HG03558 (cell line): Measurements from ENCODE around the gene TOMM6.

Source experiments
- ATAC-seq: cut with Tn5 transposase; IDR thresholded peaks from one replicate; pipeline ENCODE4 v1.9.1; 2021; ENCODE audit warnings: moderate number of reproducible peaks; ENCODE audit not compliant: unreplicated experiment; ENCODE audit errors: extremely low read depth

Gene TOMM6

DNA sequence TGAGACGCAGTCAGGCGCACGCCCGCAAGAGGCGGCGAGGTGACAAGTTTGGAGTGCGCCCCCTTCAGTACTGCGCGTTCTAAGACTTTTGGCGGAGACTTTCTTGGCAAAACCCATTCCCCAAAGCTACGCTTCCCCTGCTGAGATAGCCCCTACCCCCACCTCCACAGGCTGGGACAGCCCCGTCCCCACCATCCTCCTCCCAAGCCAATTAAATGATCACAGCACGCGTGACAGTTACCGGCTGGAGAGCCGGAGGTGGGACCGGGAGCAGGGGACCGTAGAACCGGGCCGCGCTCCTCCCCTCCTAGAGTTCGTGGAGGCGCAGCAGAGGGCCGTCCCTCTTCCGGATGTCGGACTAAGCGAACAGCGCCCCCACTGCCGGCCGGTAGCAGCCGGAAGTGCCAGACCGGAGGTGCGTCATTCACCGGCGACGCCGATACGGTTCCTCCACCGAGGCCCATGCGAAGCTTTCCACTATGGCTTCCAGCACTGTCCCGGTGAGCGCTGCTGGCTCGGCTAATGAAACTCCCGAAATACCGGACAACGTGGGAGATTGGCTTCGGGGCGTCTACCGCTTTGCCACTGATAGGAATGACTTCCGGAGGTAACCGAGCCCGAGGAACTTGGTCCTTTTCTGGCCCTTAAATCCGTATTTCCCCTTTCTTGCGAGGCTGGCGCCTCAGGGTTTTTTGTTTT lies at the start of gene TOMM6:
TSS of gene TOMM6 (plus strand) at position 476 of the 699 bp plus-strand sequence. CDS start at position 480, 4 bp downstream.
- peak; percentile 58 for ATAC-seq

DNA sequence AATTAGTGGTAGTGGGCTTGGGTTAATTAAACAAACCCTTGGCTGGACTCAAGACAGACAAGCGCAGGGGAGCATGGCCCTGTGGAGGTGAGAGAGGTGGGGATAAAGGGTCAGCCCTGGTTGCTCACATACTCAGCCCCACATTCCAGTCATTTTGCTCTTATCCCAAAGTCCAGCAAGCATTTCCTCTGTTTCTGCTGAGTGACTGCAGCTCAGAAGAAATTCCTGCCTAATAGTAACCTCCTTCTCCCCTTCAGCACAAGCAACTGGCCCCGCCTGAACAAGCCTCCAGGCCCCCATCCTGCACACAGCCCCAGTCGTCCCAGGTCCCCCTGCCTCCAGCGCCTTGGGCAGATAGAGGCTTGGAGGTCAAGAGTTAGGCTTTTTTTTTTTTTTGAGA lies 48.5 kb upstream of the TOMM6 start:
- ATAC-seq = no peak

DNA sequence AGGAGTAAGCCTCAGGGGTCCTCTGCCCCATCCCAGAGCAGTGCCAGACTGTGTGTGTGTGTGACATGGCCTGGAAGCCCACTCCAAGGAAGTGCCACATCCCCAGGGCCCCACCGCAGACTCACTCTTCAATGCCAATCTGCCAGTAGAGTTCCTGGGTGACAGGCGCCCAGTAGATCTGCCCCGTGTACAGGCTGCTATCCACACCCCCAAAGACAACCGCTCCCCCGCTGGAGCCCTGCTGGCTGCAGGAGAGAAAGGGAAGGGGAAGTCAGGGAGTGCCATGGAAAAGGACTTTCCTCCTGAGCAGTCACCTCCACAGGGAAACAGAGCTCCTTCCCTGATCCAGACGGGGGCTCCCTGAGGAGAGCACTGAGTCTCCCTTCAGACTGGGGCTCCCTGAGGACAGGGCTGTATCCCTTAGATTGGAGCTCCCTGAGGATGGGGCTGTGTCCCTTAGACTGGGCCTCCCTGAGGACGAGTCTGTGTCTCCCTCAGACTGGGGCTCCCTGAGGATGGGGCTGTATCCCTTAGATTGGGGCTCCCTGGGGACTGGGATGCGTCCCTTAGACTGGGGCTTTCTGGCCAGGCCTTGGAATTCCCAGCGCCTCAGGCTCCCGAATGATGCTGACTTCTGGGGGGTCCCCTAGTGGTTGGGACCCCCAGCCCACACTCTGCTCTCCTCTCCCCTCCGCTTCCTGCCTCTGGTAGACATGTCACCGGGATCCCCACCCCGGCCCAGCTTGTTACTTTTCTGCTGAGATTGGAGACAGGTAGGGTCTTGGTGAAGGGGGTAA lies 46.9 kb upstream of the TOMM6 start:
- no peak for ATAC-seq

- ATAC-seq = no peak
These were observed 45.6 kb upstream of the TOMM6 start for GRCh38 chr6:41741625-41742490.

DNA sequence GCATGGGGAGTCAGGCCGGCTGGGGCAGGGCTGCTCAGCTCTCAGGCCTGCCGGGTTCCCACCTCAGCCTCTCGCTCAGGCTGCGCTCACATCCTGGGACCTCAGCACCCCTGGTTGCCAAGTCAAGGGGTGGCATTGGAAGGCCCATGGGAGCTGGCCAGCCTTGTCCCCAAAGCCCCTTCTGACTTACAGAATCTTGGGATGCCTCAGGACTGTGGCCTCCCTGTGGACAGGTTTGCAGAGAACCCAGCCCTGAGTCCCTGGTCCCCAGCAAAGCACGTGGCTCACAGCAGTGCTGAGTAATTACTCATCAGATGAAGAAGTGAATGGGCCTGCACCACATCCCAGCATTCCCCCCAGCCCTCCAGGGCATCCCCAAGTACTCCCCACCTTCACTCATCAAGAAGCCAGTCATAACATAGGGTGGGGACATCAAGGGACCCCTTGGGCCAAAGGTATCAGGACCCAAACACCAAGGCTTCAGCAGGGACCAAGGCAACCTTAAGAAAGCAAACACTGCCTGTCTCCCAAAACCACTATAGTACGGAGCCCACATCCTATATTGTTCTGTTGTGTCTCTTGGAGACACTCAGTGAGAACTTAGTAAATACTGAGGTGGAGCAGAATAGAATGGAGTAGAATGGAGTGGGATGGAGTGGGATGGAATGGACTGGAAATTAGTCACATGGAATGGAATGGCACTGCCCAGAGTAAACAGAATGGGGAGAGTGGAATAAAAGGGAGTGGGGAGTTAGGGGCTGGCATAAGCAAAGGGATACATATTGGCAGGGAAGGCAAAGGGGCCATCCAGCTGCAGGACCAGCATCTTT lies 43.9 kb upstream of the TOMM6 start:
- no peak for ATAC-seq

DNA sequence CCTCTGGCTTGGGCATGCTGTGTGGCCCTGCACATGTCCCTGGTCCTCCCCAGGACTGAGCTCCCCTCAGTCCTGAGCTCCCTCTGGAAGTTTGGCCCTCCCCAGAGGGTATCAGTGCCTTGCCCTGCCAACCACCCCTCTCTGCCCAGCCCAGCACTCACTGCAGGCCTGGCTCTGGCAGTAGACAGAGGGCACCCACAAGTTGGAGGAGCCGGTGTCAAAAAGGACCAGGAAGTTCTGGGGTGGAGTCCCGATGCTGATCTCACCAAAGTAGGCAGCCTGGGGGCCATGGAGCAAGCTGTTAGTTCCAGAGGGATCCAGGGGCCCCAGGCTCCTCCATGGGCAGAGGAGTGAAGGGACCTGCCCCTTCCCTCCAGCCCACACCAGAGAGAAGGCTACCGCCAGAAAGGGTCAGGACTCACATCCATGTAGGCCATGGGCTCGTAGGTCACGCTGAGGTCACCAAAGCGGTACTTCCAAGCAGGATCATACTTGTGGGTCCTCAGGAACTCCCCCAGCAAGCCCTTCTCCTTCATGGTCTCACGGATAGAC lies 43.2 kb upstream of the TOMM6 start:
- ATAC-seq = no peak

GRCh38 chr6:41746107-41746506 lies 41.4 kb upstream of the TOMM6 start:
- ATAC-seq = no peak

DNA sequence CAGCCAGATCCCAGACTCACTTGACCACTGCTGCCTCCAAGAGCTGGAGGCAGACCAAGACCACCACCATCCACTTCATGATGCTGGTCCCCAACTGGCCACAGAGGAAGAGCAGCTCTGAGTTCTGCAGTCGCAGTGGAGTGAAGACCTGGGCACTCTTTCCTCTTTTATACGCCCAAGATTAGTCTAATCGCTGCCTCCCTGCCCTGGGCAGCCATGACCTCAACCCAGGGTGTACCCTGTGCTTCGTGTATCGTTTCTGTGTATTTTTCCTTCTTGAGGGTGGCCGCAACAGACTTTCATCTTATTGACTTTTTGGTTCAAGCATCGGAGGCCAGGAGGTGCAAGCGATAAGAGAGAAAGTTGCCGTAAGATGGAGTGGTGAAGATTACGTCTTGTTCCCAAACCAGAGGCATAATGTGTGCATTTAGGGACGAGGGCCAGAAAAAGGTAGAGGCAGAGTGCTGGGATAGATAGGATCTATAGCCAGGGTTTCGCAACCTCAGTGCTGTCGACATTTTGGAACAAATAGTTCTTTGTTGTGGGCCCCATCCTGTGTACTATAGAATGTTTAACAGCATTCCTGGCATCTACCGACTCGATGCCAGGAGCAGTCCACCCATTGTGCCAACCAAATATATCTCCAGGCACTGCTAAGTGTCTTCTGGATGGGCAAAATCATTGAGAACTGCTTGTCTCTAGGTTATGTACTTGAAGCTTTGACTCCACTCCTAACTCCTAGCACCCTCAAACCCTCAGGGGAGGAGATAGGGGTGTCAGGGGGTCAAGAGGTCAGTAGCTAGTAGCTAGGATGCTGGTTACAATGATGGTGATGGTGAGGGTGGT lies 40.0 kb upstream of the TOMM6 start, which contains the start of gene PGC:
TSS of gene PGC (minus strand) at position 142 of the 846 bp plus-strand sequence. CDS start at position 79, 63 bp downstream.
- ATAC-seq = no peak

DNA sequence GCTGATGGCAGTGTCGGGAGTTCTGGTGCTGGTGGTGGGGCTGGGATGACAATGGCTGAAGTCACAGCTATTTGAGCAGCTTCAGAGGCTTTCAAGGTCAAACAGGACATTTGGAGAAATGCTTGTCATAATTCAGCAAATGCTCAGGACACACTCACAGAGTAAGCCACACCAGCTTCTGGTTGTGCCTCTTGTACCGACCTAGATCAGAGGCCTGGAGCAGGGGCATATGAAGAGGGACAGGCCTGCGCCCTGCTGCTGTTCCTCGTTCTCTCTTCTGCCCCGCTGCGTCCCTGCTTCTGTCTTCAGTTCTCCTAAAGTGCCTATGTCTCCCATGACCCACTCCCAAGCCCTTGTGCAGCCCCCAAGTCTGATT lies 39.4 kb upstream of the TOMM6 start:
- no peak for ATAC-seq

- no peak for ATAC-seq
These were observed 39.0 kb upstream of the TOMM6 start for GRCh38 chr6:41748542-41748941.

- no peak for ATAC-seq
These were observed 37.1 kb upstream of the TOMM6 start for GRCh38 chr6:41750374-41750773.

- ATAC-seq = no peak
These were observed 31.6 kb upstream of the TOMM6 start for GRCh38 chr6:41755895-41756294.

- no peak for ATAC-seq
These were observed 31.1 kb upstream of the TOMM6 start for GRCh38 chr6:41756354-41756753.

DNA sequence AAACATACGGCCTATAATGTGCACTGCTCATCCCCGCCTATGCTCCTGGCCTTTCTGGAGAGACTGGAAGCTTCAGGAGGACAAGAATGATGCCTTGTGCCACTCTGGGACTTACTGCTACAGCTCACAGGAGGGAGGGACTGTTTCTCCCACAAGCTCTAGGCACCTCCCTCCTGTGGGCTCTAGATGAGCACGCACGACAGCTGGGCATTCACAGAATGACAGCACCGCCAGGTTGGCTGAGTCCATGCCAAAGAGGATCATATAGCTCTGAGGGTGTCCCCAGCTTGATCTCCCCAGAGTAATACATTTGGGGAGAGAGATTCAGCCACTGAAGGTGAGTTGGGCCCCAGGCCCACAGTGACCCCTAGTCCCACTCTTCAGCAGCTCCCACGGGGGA lies 30.2 kb upstream of the TOMM6 start:
- ATAC-seq = no peak

- no peak for ATAC-seq
These were observed 29.4 kb upstream of the TOMM6 start for GRCh38 chr6:41757931-41758640.

DNA sequence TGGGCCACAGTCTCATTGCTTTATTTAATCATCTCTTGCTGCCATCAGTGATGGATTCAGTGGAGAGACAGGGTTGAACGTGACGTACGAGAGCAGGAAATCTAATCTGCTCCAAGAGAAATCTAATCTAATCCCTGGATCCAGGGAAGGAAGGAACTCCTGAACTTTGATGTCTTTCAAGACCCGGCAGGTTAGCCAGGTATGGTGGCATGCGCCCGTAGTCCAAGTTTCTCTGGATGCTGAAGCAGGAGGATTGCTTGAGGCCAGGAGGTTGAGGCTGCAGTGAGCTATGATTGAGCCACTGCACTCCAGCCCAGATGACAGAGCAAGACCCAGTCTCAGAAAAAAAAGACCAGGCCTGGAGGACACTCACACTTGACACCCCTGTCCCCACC lies 28.9 kb upstream of the TOMM6 start:
- ATAC-seq = no peak

GRCh38 chr6:41759106-41759904 lies 28.2 kb upstream of the TOMM6 start:
- ATAC-seq = no peak
